ENCODE measurements around the gene BCL3.
A peak's percentile ranks its signal among the peaks of the same experiment; 100 is the strongest.

The BCL3 gene

DNA sequence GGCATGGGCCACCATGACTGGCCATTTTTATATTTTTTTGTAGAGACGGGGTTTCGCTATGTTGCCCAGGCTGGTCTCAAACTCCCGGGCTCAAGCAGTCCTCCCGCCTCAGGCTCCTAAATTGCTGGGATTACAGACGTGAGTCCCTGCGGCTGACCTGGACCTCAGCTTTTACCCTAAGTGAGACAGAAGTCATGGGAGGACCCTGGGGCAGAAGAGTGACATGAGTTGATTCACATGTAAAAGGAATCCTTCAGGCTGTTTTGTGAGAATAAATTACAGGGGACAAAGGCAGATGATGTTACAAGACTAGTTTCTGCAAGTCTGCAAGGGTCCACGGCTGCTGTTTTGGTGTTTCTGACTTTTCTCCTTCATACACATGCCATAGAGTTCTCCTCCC, 57.8 kb downstream of the BCL3 start:
- no peak for DNase-seq (ENCODE audit: insufficient read length, low spot score)
- TF ChIP-seq CTCF (IDR thresholded peaks at IDR 0.05; ENCODE audit: insufficient read depth, missing control alignments) = no peak
- FAIRE-seq = no peak

GRCh38 chr19:44807162-44807561, 58.7 kb downstream of the BCL3 start:
- no peak for TF ChIP-seq CTCF (IDR thresholded peaks at IDR 0.05; ENCODE audit: insufficient read depth, missing control alignments)
- no peak for DNase-seq (ENCODE audit: insufficient read length, low spot score)
- no peak for FAIRE-seq

GRCh38 chr19:44807652-44808462, 59.3 kb downstream of the BCL3 start:
- TF ChIP-seq CTCF (IDR thresholded peaks at IDR 0.05; ENCODE audit: insufficient read depth, missing control alignments) = peak; percentile 18
- FAIRE-seq = no peak

DNA sequence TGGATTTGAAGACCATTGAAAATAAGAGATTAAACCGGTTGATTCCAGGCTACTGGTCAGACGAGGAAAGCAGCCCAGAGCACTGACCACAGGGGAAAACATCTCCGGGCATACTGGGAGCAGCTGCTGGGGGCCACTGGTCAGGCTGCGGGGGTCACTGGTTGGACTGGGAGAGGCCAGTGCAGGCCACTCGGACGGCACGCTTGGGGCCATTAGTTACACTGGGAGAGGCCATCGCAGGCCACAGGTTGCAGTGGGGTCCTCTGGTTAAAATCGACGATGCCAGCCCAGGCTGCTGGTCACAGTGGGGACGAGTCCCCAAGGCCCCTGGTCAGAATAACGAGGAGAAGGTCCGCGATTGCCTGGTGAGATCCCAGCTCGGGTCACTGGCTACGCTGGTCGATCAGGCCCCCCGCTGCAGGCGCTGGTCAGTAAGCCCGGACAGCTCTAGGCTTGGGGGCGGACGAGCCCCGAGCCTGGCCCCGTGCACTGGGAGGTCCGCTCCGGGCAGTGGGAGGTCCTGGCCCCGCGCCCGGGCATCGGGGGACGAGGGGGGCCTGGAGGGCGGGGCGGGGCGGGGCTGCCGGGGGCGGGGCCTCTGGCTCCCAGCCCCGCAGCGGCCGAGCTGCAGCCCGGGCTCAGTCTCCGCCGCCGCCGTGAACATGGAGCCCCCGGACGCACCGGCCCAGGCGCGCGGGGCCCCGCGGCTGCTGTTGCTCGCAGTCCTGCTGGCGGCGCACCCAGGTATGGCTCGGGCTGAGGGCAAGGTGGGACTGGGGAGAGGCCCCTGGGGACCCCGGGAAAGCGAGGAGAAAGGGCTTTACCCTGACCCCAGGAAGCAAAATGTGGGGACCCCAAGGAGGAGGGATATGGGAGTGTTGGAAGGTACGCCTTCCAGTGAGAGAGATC, 60.2 kb downstream of the BCL3 start, which contains the start of gene BCAM:
TSS of gene BCAM (plus strand) at position 641 of the 909 bp plus-strand sequence. CDS start at position 663, 22 bp downstream.
- no peak for TF ChIP-seq CTCF (IDR thresholded peaks at IDR 0.05; ENCODE audit: insufficient read depth, missing control alignments)
- FAIRE-seq (no peak), DNase-seq (ENCODE audit: insufficient read length, low spot score) (peak; percentile 94)

More at GRCh38 chr19:44807652-44808462, 59.3 kb downstream of the BCL3 start:
- DNase-seq (ENCODE audit: insufficient read length, low spot score) = no peak
